ENCODE measurements around the gene SLC47A1. TPM values are rescaled to one million over a fixed set of nuclear protein-coding genes. Genes with fewer than 3 reads are reported as not detected.

The SLC47A1 gene
- total RNA-seq, 4 donors from 2014 or later: 34.2 to 257 (median 133) TPM

GRCh38 chr17:19569785-19570543 lies 36.3 kb downstream of the SLC47A1 start:
- Histone ChIP-seq H3K27me3 (no peaks in the 10 kb centered on the region), H3K36me3 (peaks cover 0 to 23% of the 10 kb centered on the region in 2 donors), H3K4me1 (peaks cover 0 to 27% of the 10 kb centered on the region in 2 donors), H3K27ac (peak overlapping the region in 3 of 4 donors; percentile 45 to 71 (median 61)), H3K9me3 (no peaks in the 10 kb centered on the region), H3K4me3 (no peak overlapping the region)
- peak; percentile 49 to 68 for DNase-seq
- intact Hi-C loops (cut with DNase I; ENCODE audit: low total_unique reads): no loop called here
- TF ChIP-seq CTCF (IDR thresholded peaks at IDR 0.05 in 4 of 5, conservative IDR thresholded peaks at IDR 0.05 in 1 of 5): no peak
- no peak for TF ChIP-seq POLR2A (IDR thresholded peaks at IDR 0.05)
- in situ Hi-C loops (cut with MboI; ENCODE audit: low sequenced_read_pairs in 4 of 4): no loop called here
- ATAC-seq: peak; percentile 97

- ATAC-seq (no peak), DNase-seq (no peak)
- H3K36me3 ChIP-seq: peaks cover 0 to 29% of the 10 kb centered on the region in 2 donors
- H3K27me3 ChIP-seq: no peaks in the 10 kb centered on the region
- intact Hi-C loops (cut with DNase I; ENCODE audit: low total_unique reads) (no loop called here), in situ Hi-C loops (cut with MboI; ENCODE audit: low sequenced_read_pairs in 4 of 4) (no loop called here)
- H3K4me1 ChIP-seq: peaks cover 0 to 27% of the 10 kb centered on the region in 2 donors
- no peaks in the 10 kb centered on the region for H3K9me3 ChIP-seq
- H3K4me3 ChIP-seq: no peak overlapping the region
- H3K27ac ChIP-seq: peak overlapping the region in 2 of 4 donors; percentile 42 to 71
- no peak for TF ChIP-seq POLR2A (IDR thresholded peaks at IDR 0.05)
- no peak for TF ChIP-seq CTCF (IDR thresholded peaks at IDR 0.05 in 4 of 5, conservative IDR thresholded peaks at IDR 0.05 in 1 of 5)
These were observed 36.9 kb downstream of the SLC47A1 start for GRCh38 chr17:19570544-19571062.

GRCh38 chr17:19573075-19573474 lies 39.4 kb downstream of the SLC47A1 start:
- in situ Hi-C loops (cut with MboI; ENCODE audit: low sequenced_read_pairs in 4 of 4): no loop called here
- no peak for DNase-seq

GRCh38 chr17:19574956-19575355 lies 41.3 kb downstream of the SLC47A1 start:
- DNase-seq: no peak
- H3K4me3 ChIP-seq: no peak overlapping the region
- H3K4me1 ChIP-seq: peaks cover 0 to 9% of the 10 kb centered on the region in 2 donors
- TF ChIP-seq POLR2A (IDR thresholded peaks at IDR 0.05) (no peak), CTCF (IDR thresholded peaks at IDR 0.05 in 4 of 5, conservative IDR thresholded peaks at IDR 0.05 in 1 of 5) (no peak)
- ATAC-seq: no peak
- H3K9me3 ChIP-seq: no peaks in the 10 kb centered on the region
- intact Hi-C loops (cut with DNase I; ENCODE audit: low total_unique reads): no loop called here
- no peak overlapping the region for H3K27ac ChIP-seq
- peaks cover 0 to 24% of the 10 kb centered on the region in 2 donors for H3K36me3 ChIP-seq
- no peaks in the 10 kb centered on the region for H3K27me3 ChIP-seq
- in situ Hi-C loops (cut with MboI; ENCODE audit: low sequenced_read_pairs in 4 of 4): no loop called here

More at GRCh38 chr17:19573075-19573474, 39.4 kb downstream of the SLC47A1 start:
- no peak for ATAC-seq
- peaks cover 0 to 24% of the 10 kb centered on the region in 2 donors for H3K36me3 ChIP-seq
- H3K4me3 ChIP-seq: no peak overlapping the region
- H3K27me3 ChIP-seq: no peaks in the 10 kb centered on the region
- H3K4me1 ChIP-seq: peaks cover 0 to 24% of the 10 kb centered on the region in 2 donors
- intact Hi-C loops (cut with DNase I; ENCODE audit: low total_unique reads): no loop called here
- H3K27ac ChIP-seq: no peak overlapping the region
- no peaks in the 10 kb centered on the region for H3K9me3 ChIP-seq
- TF ChIP-seq CTCF (IDR thresholded peaks at IDR 0.05 in 4 of 5, conservative IDR thresholded peaks at IDR 0.05 in 1 of 5): no peak
- no peak for TF ChIP-seq POLR2A (IDR thresholded peaks at IDR 0.05)
